ENCODE results near the gene APBA2.

Gene APBA2

DNA sequence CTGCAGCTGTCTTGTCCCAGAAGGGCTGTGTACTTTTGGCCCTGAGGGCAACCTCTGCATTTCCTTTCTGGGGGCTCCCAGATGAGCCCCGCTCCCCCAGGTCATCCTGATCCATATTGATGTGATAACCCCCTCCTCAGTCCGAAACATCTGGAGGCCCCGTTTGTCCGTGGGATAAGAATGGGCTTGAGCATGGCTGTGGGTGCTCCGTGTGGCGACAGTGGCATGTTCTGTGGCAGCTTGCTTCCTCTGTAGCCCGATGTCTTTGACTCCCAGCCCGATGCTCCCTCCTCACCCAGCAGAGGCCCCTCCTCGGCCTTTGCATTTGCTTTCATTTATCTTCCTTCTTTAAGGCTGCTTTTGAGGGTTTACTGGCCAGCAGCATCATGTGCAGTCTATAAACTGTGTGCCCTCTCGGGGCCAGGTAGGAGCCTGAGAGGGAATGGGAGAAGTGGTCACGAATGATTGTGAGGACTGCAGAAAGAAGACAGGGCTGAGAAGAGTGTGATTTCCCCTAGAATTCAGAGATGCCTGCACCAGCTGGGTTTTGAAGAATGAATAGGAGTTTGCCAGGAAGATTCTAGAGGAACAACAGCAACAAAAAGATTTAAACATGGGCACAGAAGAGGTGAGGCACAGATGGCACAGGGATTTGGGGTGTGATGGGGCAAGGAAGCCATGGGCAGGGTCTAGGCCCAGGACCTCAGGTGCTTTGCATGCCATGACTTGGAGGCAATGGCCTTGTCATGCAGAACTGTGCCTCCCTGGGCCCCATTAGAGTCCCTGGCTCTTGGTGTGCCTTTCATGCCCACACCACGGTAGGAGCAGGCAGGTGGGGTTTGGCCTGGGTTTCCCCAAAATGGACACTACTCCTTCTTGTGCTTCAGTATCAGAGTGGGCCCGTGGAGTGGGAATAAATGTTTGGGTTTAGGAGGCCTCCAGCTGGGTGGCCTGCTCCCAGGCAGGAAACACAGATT lies 34.2 kb downstream of the APBA2 start:
- peaks cover 6% of the 10 kb centered on the region for H3K36me3 ChIP-seq (ENCODE audit: control insufficient read depth, insufficient read depth, low read length)
- no peak overlapping the region for H3K27ac ChIP-seq (ENCODE audit: insufficient read depth, low read length, poor library complexity, severe bottlenecking)
- no peaks in the 10 kb centered on the region for H3K9me3 ChIP-seq (ENCODE audit: control insufficient read depth, low read length)
- no peak for DNase-seq
- H3K4me1 ChIP-seq (ENCODE audit: control insufficient read depth, insufficient read depth, low read length, poor library complexity, severe bottlenecking), result peaks cover 15% of the 10 kb centered on the region
- peak overlapping the region; percentile 35 for H3K4me3 ChIP-seq (ENCODE audit: insufficient read depth, low read depth, low read length, poor library complexity, severe bottlenecking)
- H3K27me3 ChIP-seq (replicated peaks; ENCODE audit: control insufficient read depth, insufficient read depth, low read length, poor library complexity, severe bottlenecking), result no peaks in the 10 kb centered on the region

DNA sequence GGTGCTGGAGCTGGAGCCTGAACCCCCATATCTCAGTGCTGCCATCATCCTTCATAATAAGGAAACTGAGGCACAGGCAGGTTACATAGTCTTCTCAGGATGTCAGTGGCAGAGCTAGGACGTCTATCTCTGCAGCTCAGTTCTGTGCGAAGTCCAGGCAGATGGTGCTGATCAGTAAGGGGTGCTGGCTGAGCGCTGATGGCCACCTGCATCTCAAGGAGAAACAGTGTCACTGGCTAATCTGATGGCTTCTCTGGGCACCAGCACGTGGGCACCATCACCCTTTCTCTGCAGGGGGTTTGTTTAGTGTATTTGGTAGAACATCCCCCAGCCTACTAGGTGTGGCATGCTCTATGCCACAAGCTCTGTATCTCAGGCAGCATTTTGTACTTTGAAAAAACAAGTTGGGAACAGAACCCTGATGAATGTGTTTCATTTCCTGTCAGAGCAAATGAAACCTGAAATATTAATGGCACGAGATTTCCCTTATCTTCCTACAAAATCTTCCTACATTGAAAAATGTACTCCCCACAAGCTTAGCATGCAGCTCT lies 35.1 kb downstream of the APBA2 start:
- DNase-seq, result no peak
- H3K4me3 ChIP-seq (ENCODE audit: insufficient read depth, low read depth, low read length, poor library complexity, severe bottlenecking), result no peak overlapping the region
- H3K36me3 ChIP-seq (ENCODE audit: control insufficient read depth, insufficient read depth, low read length), result peaks cover 6% of the 10 kb centered on the region
- H3K27ac ChIP-seq (ENCODE audit: insufficient read depth, low read length, poor library complexity, severe bottlenecking), result no peak overlapping the region
- H3K9me3 ChIP-seq (ENCODE audit: control insufficient read depth, low read length), result no peaks in the 10 kb centered on the region
- no peaks in the 10 kb centered on the region for H3K27me3 ChIP-seq (replicated peaks; ENCODE audit: control insufficient read depth, insufficient read depth, low read length, poor library complexity, severe bottlenecking)
- peaks cover 15% of the 10 kb centered on the region for H3K4me1 ChIP-seq (ENCODE audit: control insufficient read depth, insufficient read depth, low read length, poor library complexity, severe bottlenecking)

DNA sequence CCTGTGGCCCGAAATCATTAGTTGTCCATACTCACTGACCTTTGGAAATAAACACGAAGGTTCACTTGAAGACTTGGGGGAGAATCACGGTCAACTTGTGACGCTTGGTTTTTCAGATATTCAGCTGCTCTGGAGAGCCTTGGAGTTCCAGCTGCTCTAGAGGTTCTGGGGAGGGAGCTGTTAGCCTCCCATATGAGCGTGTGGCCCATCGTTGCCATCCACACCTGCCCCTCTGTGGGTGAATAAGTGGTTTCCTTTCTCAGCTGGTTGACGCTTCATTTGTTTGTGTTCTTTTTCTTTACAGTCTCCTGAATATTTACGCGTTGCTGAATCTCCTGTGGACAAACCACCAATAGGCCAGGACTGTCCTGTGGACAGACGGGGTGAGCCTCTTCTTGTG lies 35.6 kb downstream of the APBA2 start:
- Histone ChIP-seq H3K4me3 (ENCODE audit: insufficient read depth, low read depth, low read length, poor library complexity, severe bottlenecking) (no peak overlapping the region), H3K27me3 (replicated peaks; ENCODE audit: control insufficient read depth, insufficient read depth, low read length, poor library complexity, severe bottlenecking) (no peaks in the 10 kb centered on the region), H3K9me3 (ENCODE audit: control insufficient read depth, low read length) (no peaks in the 10 kb centered on the region), H3K4me1 (ENCODE audit: control insufficient read depth, insufficient read depth, low read length, poor library complexity, severe bottlenecking) (peaks cover 15% of the 10 kb centered on the region), H3K27ac (ENCODE audit: insufficient read depth, low read length, poor library complexity, severe bottlenecking) (no peak overlapping the region), H3K36me3 (ENCODE audit: control insufficient read depth, insufficient read depth, low read length) (peaks cover 6% of the 10 kb centered on the region)
- no peak for DNase-seq

DNA sequence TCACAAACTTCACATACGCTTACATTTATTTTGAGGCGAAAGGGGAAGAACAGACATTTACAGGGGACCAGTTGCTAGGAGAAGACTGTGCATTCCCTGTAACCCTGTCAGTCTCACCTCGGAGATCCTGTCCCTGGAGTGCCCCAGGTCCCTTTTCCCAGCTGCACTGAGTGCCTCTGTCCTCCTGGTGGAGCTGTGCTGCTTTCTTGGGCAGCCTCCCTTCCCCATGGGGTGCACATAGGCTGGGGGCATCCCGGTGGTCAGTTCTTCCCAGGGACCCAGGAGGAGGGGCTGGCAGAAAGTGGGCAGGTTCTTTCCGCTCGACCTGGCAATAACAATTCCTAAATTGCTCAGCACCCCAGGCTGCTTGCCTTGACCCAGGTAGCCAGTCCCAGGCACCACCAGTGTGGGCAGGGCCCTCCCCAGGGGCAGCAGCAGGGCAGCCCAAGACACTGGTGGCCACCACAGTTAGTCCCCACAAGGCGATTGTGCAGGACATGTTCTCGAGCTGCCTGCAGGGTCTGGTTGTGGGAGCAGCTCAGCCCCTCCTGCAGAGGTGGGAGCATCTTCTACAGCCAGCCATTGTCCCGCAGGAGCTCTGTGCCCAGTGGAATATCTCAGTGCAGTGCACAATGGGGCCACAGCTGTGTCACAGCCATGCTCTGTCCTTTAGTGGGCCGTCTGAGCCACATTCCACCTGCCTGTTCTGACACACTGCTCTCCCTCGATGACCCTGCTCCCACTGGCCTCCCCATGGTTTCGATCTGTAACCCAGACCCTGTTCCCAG lies 36.3 kb downstream of the APBA2 start:
- Histone ChIP-seq H3K27ac (ENCODE audit: insufficient read depth, low read length, poor library complexity, severe bottlenecking) (no peak overlapping the region), H3K4me3 (ENCODE audit: insufficient read depth, low read depth, low read length, poor library complexity, severe bottlenecking) (no peak overlapping the region), H3K36me3 (ENCODE audit: control insufficient read depth, insufficient read depth, low read length) (peaks cover 6% of the 10 kb centered on the region), H3K27me3 (replicated peaks; ENCODE audit: control insufficient read depth, insufficient read depth, low read length, poor library complexity, severe bottlenecking) (no peaks in the 10 kb centered on the region), H3K4me1 (ENCODE audit: control insufficient read depth, insufficient read depth, low read length, poor library complexity, severe bottlenecking) (peaks cover 15% of the 10 kb centered on the region), H3K9me3 (ENCODE audit: control insufficient read depth, low read length) (no peaks in the 10 kb centered on the region)
- DNase-seq, result no peak

DNA sequence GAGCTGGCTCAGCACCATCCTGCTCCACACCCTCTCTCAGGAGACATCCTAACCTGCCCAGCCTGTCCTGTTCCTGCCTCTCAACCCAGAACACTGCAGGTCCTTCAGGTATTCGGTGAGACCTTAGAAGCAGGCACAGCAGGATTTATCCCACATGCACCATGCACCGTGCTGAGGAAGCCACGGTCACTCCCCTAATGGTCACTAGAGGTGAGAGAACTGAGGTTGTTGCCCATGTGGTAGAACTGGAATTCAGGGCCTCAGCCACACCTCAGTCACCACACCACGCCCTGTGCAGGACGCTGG lies 36.9 kb downstream of the APBA2 start:
- DNase-seq, result no peak
- no peak overlapping the region for H3K27ac ChIP-seq (ENCODE audit: insufficient read depth, low read length, poor library complexity, severe bottlenecking)
- H3K4me1 ChIP-seq (ENCODE audit: control insufficient read depth, insufficient read depth, low read length, poor library complexity, severe bottlenecking), result peaks cover 15% of the 10 kb centered on the region
- H3K9me3 ChIP-seq (ENCODE audit: control insufficient read depth, low read length), result no peaks in the 10 kb centered on the region
- no peak overlapping the region for H3K4me3 ChIP-seq (ENCODE audit: insufficient read depth, low read depth, low read length, poor library complexity, severe bottlenecking)
- H3K36me3 ChIP-seq (ENCODE audit: control insufficient read depth, insufficient read depth, low read length), result peaks cover 6% of the 10 kb centered on the region
- H3K27me3 ChIP-seq (replicated peaks; ENCODE audit: control insufficient read depth, insufficient read depth, low read length, poor library complexity, severe bottlenecking), result no peaks in the 10 kb centered on the region

DNA sequence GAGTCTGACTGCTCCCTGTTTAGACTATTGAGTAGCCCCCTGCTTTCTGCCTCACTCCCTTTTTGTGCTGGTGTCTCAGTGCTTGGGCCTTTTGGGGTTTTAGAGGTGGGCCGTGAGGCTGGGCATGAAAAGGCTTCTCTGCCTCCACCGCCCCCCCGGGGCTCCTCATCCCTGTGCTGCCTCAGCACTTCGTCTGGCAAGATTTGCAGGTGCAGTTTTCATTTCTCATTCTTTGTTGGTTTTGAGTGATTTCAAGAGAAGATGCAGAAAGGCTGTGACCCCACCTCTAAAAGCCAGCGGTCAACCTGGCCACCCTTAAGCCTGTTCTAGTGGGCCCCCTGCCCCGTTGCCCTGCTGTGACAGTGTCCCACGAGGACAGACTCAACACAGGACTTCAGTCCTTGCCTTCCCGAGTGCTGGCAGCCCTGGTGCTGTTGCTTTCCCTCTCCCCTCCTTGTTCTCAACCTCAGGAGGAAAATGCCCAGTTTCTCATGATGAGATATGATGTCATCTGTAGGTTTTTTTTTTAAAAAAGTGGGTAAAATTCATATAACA lies 38.0 kb downstream of the APBA2 start:
- Histone ChIP-seq H3K9me3 (ENCODE audit: control insufficient read depth, low read length) (no peaks in the 10 kb centered on the region), H3K4me1 (ENCODE audit: control insufficient read depth, insufficient read depth, low read length, poor library complexity, severe bottlenecking) (peaks cover 15% of the 10 kb centered on the region), H3K27me3 (replicated peaks; ENCODE audit: control insufficient read depth, insufficient read depth, low read length, poor library complexity, severe bottlenecking) (no peaks in the 10 kb centered on the region), H3K27ac (ENCODE audit: insufficient read depth, low read length, poor library complexity, severe bottlenecking) (no peak overlapping the region), H3K4me3 (ENCODE audit: insufficient read depth, low read depth, low read length, poor library complexity, severe bottlenecking) (no peak overlapping the region), H3K36me3 (ENCODE audit: control insufficient read depth, insufficient read depth, low read length) (peaks cover 6% of the 10 kb centered on the region)
- no peak for DNase-seq

DNA sequence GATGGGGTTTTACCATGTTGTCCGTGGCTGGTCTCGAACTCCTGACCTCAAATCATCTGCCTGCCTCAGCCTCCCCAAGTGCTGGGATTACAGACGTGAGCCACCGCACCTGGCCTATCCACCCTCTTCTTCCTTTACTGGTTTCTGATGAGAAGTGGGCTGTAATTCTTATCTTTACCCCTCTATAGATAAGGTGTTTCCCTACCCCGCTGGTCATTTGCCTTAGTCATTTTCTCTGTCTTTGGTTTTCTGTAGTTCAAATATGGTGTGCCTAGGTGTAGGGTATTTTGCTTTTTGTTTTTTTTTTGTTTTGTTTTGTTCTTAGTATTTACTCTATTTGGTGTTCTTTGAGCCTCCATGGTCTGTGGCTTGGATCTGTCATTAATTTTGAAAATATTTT lies 41.3 kb downstream of the APBA2 start:
- H3K4me3 ChIP-seq (ENCODE audit: insufficient read depth, low read depth, low read length, poor library complexity, severe bottlenecking), result no peak overlapping the region
- no peaks in the 10 kb centered on the region for H3K27me3 ChIP-seq (replicated peaks; ENCODE audit: control insufficient read depth, insufficient read depth, low read length, poor library complexity, severe bottlenecking)
- H3K4me1 ChIP-seq (ENCODE audit: control insufficient read depth, insufficient read depth, low read length, poor library complexity, severe bottlenecking), result no peaks in the 10 kb centered on the region
- no peak overlapping the region for H3K27ac ChIP-seq (ENCODE audit: insufficient read depth, low read length, poor library complexity, severe bottlenecking)
- no peaks in the 10 kb centered on the region for H3K9me3 ChIP-seq (ENCODE audit: control insufficient read depth, low read length)
- DNase-seq, result no peak
- H3K36me3 ChIP-seq (ENCODE audit: control insufficient read depth, insufficient read depth, low read length), result peaks cover 6% of the 10 kb centered on the region

DNA sequence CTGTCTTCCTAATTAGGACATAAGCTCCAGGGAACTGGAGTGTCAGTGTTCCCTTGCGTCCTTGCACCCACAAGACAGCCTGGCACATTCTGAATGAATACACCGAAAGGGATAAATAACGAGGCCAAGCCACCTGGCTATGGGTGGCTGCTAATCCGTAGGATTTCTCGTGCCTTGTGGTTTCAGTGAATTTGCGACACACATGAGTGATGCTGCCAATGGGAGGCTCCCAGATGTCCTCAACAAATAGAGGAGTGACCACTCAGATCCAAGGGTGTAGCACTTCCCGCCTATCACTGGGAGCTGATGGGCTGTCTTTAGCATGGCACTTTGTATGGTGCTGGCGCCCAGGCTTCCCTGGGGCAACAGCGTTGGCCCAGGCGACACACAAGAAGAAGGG lies 43.4 kb downstream of the APBA2 start:
- Histone ChIP-seq H3K27me3 (replicated peaks; ENCODE audit: control insufficient read depth, insufficient read depth, low read length, poor library complexity, severe bottlenecking) (no peaks in the 10 kb centered on the region), H3K36me3 (ENCODE audit: control insufficient read depth, insufficient read depth, low read length) (no peaks in the 10 kb centered on the region)
- DNase-seq, result no peak

DNA sequence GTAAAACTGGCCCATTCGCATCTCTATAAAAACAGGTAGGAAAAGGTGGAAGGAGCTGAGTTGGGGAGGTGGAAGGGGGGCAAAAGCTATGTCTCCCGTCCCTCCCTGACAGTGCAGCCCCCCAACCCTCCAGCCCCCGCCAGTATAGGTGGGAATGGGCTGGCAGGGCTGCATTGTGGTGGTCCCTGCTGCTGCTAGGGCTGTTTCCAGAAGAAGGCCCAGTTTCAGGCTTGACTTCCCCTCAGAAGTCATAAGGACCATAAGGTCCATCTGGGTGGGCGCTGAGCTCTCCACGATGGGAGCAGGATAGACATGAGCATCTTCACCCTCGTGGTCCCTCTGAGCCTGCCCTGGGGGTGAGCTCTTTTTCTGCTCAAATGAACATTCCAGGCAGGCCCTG lies 44.2 kb downstream of the APBA2 start:
- Histone ChIP-seq H3K4me1 (ENCODE audit: control insufficient read depth, insufficient read depth, low read length, poor library complexity, severe bottlenecking) (no peaks in the 10 kb centered on the region), H3K27ac (ENCODE audit: insufficient read depth, low read length, poor library complexity, severe bottlenecking) (no peak overlapping the region), H3K27me3 (replicated peaks; ENCODE audit: control insufficient read depth, insufficient read depth, low read length, poor library complexity, severe bottlenecking) (no peaks in the 10 kb centered on the region), H3K9me3 (ENCODE audit: control insufficient read depth, low read length) (no peaks in the 10 kb centered on the region), H3K36me3 (ENCODE audit: control insufficient read depth, insufficient read depth, low read length) (no peaks in the 10 kb centered on the region), H3K4me3 (ENCODE audit: insufficient read depth, low read depth, low read length, poor library complexity, severe bottlenecking) (no peak overlapping the region)
- no peak for DNase-seq

More for the DNA sequence above, 43.4 kb downstream of the APBA2 start:
- Histone ChIP-seq H3K4me3 (ENCODE audit: insufficient read depth, low read depth, low read length, poor library complexity, severe bottlenecking) (no peak overlapping the region), H3K27ac (ENCODE audit: insufficient read depth, low read length, poor library complexity, severe bottlenecking) (no peak overlapping the region), H3K9me3 (ENCODE audit: control insufficient read depth, low read length) (no peaks in the 10 kb centered on the region), H3K4me1 (ENCODE audit: control insufficient read depth, insufficient read depth, low read length, poor library complexity, severe bottlenecking) (no peaks in the 10 kb centered on the region)

Data from effector memory CD4-positive, alpha-beta T cell (primary cell).